ENCODE results near the gene FARS2. TPM values are rescaled to one million over a fixed set of nuclear protein-coding genes. Genes with fewer than 3 reads are reported as not detected.

The FARS2 gene
- polyA plus RNA-seq, 2 of the 4 experiments (the other 2 are of a cell fraction), result 12.9 to 17.5 TPM

- H3K27ac ChIP-seq, result no peak overlapping the region
- WGBS (ENCODE audit: missing lambda C conversion rate), result 49% methylated on average over 4 of the region's 4 CpGs
- H3K4me3 ChIP-seq, result no peak overlapping the region
- CTCF ChIA-PET, result no interaction called here
- H3K4me2 ChIP-seq, result no peak overlapping the region
- H3K4me1 ChIP-seq, result no peaks in the 10 kb centered on the region
- no peaks in the 10 kb centered on the region for H3K9me3 ChIP-seq
- no peak for DNase-seq (ENCODE audit: low read depth in 1 of 2, low spot score in 1 of 2)
- POLR2A ChIA-PET, result no interaction called here
- FAIRE-seq, result no peak
- no peak for ATAC-seq
- TF ChIP-seq HOXB13 (CRISPR knock-in tag; IDR thresholded peaks at IDR 0.05; ENCODE audit: low read depth) (no peak), POLR2A (IDR thresholded peaks at IDR 0.05; ENCODE audit: low read length) (no peak)
Observed at GRCh38 chr6:5809450-5809849, 548.1 kb downstream of the FARS2 start.

- FAIRE-seq (no peak), ATAC-seq (no peak), DNase-seq (ENCODE audit: low read depth in 1 of 2, low spot score in 1 of 2) (no peak)
- no peaks in the 10 kb centered on the region for H3K9me3 ChIP-seq
- H3K4me2 ChIP-seq, result no peak overlapping the region
- WGBS (ENCODE audit: missing lambda C conversion rate), result 28% methylated on average over 4 of the region's 4 CpGs
- no peak for TF ChIP-seq ZSCAN20 (CRISPR knock-in tag; IDR thresholded peaks at IDR 0.05)
- TF ChIP-seq HES2 (IDR thresholded peaks at IDR 0.05), result no peak
- TF ChIP-seq RNF2 (IDR thresholded peaks at IDR 0.05; ENCODE audit: borderline replicate concordance, low read depth), result no peak
- no peak for TF ChIP-seq RARB (CRISPR knock-in tag; IDR thresholded peaks at IDR 0.05)
- TF ChIP-seq NFE2L2 (conservative IDR thresholded peaks at IDR 0.05; ENCODE audit: low read length), result no peak
- no peak for TF ChIP-seq HOXB13 (CRISPR knock-in tag; IDR thresholded peaks at IDR 0.05; ENCODE audit: low read depth)
- TF ChIP-seq MYC (IDR thresholded peaks at IDR 0.05; ENCODE audit: borderline replicate concordance, low read length), result no peak
- no peak for TF ChIP-seq JUNB (IDR thresholded peaks at IDR 0.05)
- TF ChIP-seq KDM5A (IDR thresholded peaks at IDR 0.05), result no peak
- no peak for TF ChIP-seq NR3C1 (IDR thresholded peaks at IDR 0.05)
- TF ChIP-seq GATA3 (IDR thresholded peaks at IDR 0.05; ENCODE audit: borderline replicate concordance), result no peak
- TF ChIP-seq NPAS2 (CRISPR knock-in tag; IDR thresholded peaks at IDR 0.05; ENCODE audit: borderline replicate concordance), result no peak
- TF ChIP-seq FOSB (CRISPR knock-in tag; IDR thresholded peaks at IDR 0.05), result no peak
- H3K27ac ChIP-seq, result no peak overlapping the region
- CTCF ChIA-PET, result no interaction called here
- H3K4me1 ChIP-seq, result no peaks in the 10 kb centered on the region
- no peak overlapping the region for H3K4me3 ChIP-seq
- POLR2A ChIA-PET, result no interaction called here
Observed at GRCh38 chr6:5811997-5812396, 550.7 kb downstream of the FARS2 start.

GRCh38 chr6:5813625-5814027 is 552.3 kb downstream of the FARS2 start:
- no peak overlapping the region for H3K4me2 ChIP-seq
- FAIRE-seq (no peak), ATAC-seq (no peak), DNase-seq (ENCODE audit: low read depth in 1 of 2, low spot score in 1 of 2) (no peak)
- POLR2A ChIA-PET, result no interaction called here
- no peaks in the 10 kb centered on the region for H3K9me3 ChIP-seq
- WGBS (ENCODE audit: missing lambda C conversion rate), result 14% methylated on average over 3 of the region's 3 CpGs
- CTCF ChIA-PET, result no interaction called here
- TF ChIP-seq ATOH8 (CRISPR knock-in tag; IDR thresholded peaks at IDR 0.05; ENCODE audit: low read depth) (no peak), E2F6 (IDR thresholded peaks at IDR 0.05; ENCODE audit: borderline replicate concordance, low read depth) (no peak), EHF (CRISPR knock-in tag; IDR thresholded peaks at IDR 0.05) (no peak), CHD2 (IDR thresholded peaks at IDR 0.05; ENCODE audit: low read length, partially characterized antibody) (no peak), JUN (IDR thresholded peaks at IDR 0.05) (no peak), RCOR1 (IDR thresholded peaks at IDR 0.05; ENCODE audit: low read depth, low read length) (no peak), RARB (CRISPR knock-in tag; IDR thresholded peaks at IDR 0.05) (no peak), REST (IDR thresholded peaks at IDR 0.05) (no peak), ZFP36 (IDR thresholded peaks at IDR 0.05; ENCODE audit: borderline replicate concordance, partially characterized antibody) (no peak), HOXB5 (CRISPR knock-in tag; IDR thresholded peaks at IDR 0.05) (no peak), NFE2L2 (conservative IDR thresholded peaks at IDR 0.05; ENCODE audit: low read length) (no peak), ESRRA (IDR thresholded peaks at IDR 0.05; ENCODE audit: borderline replicate concordance, low read length) (no peak), POLR2A (IDR thresholded peaks at IDR 0.05; ENCODE audit: low read length) (no peak), CEBPB (IDR thresholded peaks at IDR 0.05) (no peak), CHD4 (IDR thresholded peaks at IDR 0.05; ENCODE audit: borderline replicate concordance) (no peak), PBX3 (IDR thresholded peaks at IDR 0.05) (no peak), HES2 (IDR thresholded peaks at IDR 0.05) (no peak), GATA3 (IDR thresholded peaks at IDR 0.05; ENCODE audit: borderline replicate concordance) (no peak)
- H3K4me1 ChIP-seq, result no peaks in the 10 kb centered on the region
- H3K4me3 ChIP-seq, result no peak overlapping the region
- H3K27ac ChIP-seq, result no peak overlapping the region

Data from A549 (cell line).